Activated naive CD8-positive, alpha-beta T cell (primary cell): ENCODE data around the gene NEURL1B.

Experiments used
- H3K27ac Mint-ChIP-seq: one replicate; pipeline ENCODE4 v1.8.0; 2021; ENCODE audit warnings: mixed read lengths
- H3K27me3 Mint-ChIP-seq: one replicate; pipeline ENCODE4 v1.8.0; 2021; ENCODE audit warnings: mixed read lengths
- H3K36me3 Mint-ChIP-seq: one replicate; pipeline ENCODE4 v1.8.0; 2021; ENCODE audit warnings: mixed read lengths
- H3K4me1 Mint-ChIP-seq: one replicate; pipeline ENCODE4 v1.8.0; 2021; ENCODE audit warnings: low read depth, mixed read lengths
- H3K4me3 Mint-ChIP-seq: one replicate; pipeline ENCODE4 v1.8.0; 2021; ENCODE audit warnings: mild to moderate bottlenecking, mixed read lengths
- H3K9me3 Mint-ChIP-seq: one replicate; pipeline ENCODE4 v1.8.0; 2021; ENCODE audit warnings: low read depth, mixed read lengths

NEURL1B gene

DNA sequence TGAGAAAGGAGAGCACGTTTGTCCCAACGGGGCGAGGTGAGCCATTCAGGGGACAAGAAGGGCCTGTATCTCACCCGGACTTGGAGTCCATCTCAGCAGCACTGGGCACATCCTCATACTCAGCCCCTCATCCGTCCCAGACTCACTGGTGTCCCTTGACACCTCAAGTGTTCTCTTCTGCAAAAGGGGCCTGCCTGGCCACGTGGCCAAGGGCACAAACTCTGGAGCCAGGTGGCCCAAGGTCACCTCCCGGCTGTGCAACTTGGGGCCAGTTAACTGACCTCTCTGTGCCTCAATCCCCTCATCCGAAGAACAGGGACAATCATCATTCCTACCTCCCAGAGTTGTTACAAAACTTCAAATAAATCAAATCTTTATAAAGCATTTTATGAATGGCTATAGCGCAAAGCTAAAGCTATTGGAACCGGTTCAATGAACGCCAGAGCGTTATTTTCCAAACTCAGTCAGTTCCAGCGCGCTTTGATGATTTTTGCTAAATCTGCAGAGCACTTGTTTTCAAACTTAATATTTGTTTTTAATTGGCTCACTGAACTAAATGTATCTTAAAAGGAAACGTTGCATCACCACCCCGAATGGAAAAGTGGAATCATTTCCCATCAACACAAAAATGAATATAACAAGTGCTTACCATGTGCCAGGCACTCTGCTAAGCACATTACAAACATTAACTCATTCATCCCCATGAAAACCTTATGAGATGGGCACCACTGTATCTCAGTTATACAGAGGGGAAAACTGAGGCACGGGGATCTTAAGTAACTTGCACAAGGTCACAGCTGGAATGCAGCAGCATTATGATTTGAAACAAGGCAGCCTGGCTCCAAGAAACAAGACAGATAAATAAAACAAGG is 80.6 kb downstream of the NEURL1B start:
- Mint-ChIP-seq H3K4me1 (peaks cover 4% of the 10 kb centered on the region), H3K27me3 (no peaks in the 10 kb centered on the region), H3K36me3 (no peaks in the 10 kb centered on the region), H3K27ac (no peak overlapping the region), H3K4me3 (no peak overlapping the region), H3K9me3 (no peaks in the 10 kb centered on the region)

DNA sequence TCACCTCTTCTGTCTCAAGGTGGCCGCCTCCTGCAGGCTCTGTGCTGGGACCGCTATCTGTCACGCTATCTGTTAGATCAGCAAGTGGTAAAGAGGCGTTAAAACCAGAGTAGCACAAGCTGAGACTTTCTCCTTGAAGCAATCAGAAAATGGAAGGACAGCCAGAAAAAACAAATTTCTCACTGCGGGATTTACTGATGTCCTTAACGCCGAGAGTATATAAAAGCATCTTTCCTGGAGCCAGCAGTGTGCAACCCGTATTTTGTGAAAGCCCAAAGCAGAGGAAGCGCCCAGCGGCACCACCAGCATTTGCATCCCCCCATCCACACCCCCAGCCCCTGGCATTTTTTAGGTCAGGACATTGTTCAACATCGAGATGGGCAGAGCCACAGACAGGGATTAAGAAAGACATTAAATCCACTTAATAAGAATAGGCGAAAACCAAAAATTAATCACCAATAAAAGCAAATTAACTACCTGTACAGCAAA is 81.3 kb downstream of the NEURL1B start:
- no peaks in the 10 kb centered on the region for H3K36me3 Mint-ChIP-seq
- H3K27ac Mint-ChIP-seq: no peak overlapping the region
- no peaks in the 10 kb centered on the region for H3K4me1 Mint-ChIP-seq
- no peaks in the 10 kb centered on the region for H3K9me3 Mint-ChIP-seq
- no peaks in the 10 kb centered on the region for H3K27me3 Mint-ChIP-seq
- no peak overlapping the region for H3K4me3 Mint-ChIP-seq

DNA sequence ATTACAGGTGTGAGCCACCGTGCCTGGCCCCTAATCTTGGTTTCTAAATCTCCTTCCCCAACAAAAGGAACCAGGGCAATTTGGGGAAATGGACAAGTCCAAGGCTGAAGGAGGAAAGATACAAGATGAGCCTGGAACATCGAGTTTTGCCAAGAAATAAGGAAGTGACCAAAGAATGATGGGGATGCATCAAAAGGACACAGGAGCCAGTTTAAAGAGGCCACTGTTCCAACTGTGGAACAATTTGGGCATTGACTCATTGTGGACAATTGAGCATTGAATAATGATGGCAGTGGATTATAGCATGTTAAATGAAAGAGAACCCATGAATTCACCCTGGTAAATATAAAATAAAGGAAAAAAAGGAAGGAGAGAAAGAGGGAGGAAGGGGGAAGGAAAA is 82.4 kb downstream of the NEURL1B start:
- H3K4me1 Mint-ChIP-seq: no peaks in the 10 kb centered on the region
- H3K9me3 Mint-ChIP-seq: no peaks in the 10 kb centered on the region
- no peaks in the 10 kb centered on the region for H3K36me3 Mint-ChIP-seq
- no peaks in the 10 kb centered on the region for H3K27me3 Mint-ChIP-seq
- H3K4me3 Mint-ChIP-seq: no peak overlapping the region
- H3K27ac Mint-ChIP-seq: no peak overlapping the region

- Mint-ChIP-seq H3K36me3 (no peaks in the 10 kb centered on the region), H3K27me3 (no peaks in the 10 kb centered on the region), H3K9me3 (no peaks in the 10 kb centered on the region), H3K27ac (no peak overlapping the region), H3K4me1 (no peaks in the 10 kb centered on the region), H3K4me3 (no peak overlapping the region)
Observed at GRCh38 chr5:172724242-172725183, 83.5 kb downstream of the NEURL1B start.

DNA sequence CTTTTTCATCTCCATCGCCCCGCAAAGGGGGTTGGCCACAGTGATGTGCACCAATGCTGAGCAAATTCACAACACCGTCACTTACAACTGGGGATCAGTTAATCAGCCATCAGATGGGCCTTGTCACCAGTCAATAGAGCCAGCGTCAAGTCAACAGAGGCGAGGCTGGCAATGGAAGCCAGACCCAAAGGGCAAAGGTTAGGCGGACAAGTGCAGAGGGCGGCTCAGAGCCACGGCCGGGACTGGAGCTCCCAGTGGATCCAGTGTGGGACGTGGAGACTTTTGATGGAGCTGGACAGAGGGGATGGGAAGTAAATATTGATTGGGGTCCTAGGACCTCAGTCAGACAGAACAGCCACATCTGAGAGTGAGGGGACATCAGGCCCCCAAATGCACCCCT is 84.2 kb downstream of the NEURL1B start:
- Mint-ChIP-seq H3K4me3 (no peak overlapping the region), H3K36me3 (no peaks in the 10 kb centered on the region), H3K27me3 (no peaks in the 10 kb centered on the region), H3K27ac (no peak overlapping the region), H3K4me1 (no peaks in the 10 kb centered on the region), H3K9me3 (no peaks in the 10 kb centered on the region)

- no peaks in the 10 kb centered on the region for H3K9me3 Mint-ChIP-seq
- no peak overlapping the region for H3K4me3 Mint-ChIP-seq
- H3K27me3 Mint-ChIP-seq: no peaks in the 10 kb centered on the region
- H3K27ac Mint-ChIP-seq: no peak overlapping the region
- no peaks in the 10 kb centered on the region for H3K4me1 Mint-ChIP-seq
- H3K36me3 Mint-ChIP-seq: no peaks in the 10 kb centered on the region
Observed at GRCh38 chr5:172725785-172726184, 84.7 kb downstream of the NEURL1B start.

GRCh38 chr5:172726966-172727365 is 85.9 kb downstream of the NEURL1B start:
- no peaks in the 10 kb centered on the region for H3K36me3 Mint-ChIP-seq
- no peak overlapping the region for H3K27ac Mint-ChIP-seq
- no peaks in the 10 kb centered on the region for H3K9me3 Mint-ChIP-seq
- H3K4me3 Mint-ChIP-seq: no peak overlapping the region
- H3K27me3 Mint-ChIP-seq: no peaks in the 10 kb centered on the region
- H3K4me1 Mint-ChIP-seq: no peaks in the 10 kb centered on the region

- no peak overlapping the region for H3K27ac Mint-ChIP-seq
- no peaks in the 10 kb centered on the region for H3K4me1 Mint-ChIP-seq
- no peaks in the 10 kb centered on the region for H3K9me3 Mint-ChIP-seq
- no peaks in the 10 kb centered on the region for H3K27me3 Mint-ChIP-seq
- H3K4me3 Mint-ChIP-seq: no peak overlapping the region
- no peaks in the 10 kb centered on the region for H3K36me3 Mint-ChIP-seq
Observed at GRCh38 chr5:172727551-172727950, 86.5 kb downstream of the NEURL1B start.

- H3K36me3 Mint-ChIP-seq: no peaks in the 10 kb centered on the region
- no peak overlapping the region for H3K27ac Mint-ChIP-seq
- H3K9me3 Mint-ChIP-seq: no peaks in the 10 kb centered on the region
- no peaks in the 10 kb centered on the region for H3K4me1 Mint-ChIP-seq
- no peak overlapping the region for H3K4me3 Mint-ChIP-seq
- H3K27me3 Mint-ChIP-seq: no peaks in the 10 kb centered on the region
Observed at GRCh38 chr5:172728481-172729241, 87.6 kb downstream of the NEURL1B start.

GRCh38 chr5:172729588-172729987 is 88.5 kb downstream of the NEURL1B start:
- H3K9me3 Mint-ChIP-seq: no peaks in the 10 kb centered on the region
- H3K4me1 Mint-ChIP-seq: no peaks in the 10 kb centered on the region
- no peaks in the 10 kb centered on the region for H3K27me3 Mint-ChIP-seq

DNA sequence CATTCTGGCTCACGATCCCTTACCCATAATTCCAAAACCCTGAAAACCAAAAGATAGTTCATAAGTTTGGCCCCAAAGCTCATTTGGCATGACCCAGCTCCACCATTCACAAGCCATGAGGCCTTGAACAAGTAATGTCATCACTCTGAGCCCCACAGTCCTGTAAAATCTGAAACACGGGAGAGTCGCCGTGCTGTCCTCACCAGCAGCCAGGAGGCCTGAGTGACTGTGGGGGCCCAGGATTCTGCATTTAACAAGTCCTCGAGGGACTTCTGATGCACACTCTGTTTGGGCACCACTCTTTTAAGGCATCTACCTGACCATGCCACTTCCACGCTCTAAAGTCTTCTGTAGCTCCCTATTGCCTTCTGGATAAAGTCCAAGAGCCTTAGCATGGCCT is 89.2 kb downstream of the NEURL1B start:
- no peaks in the 10 kb centered on the region for H3K9me3 Mint-ChIP-seq

More at GRCh38 chr5:172729588-172729987, 88.5 kb downstream of the NEURL1B start:
- no peak overlapping the region for H3K27ac Mint-ChIP-seq
- no peaks in the 10 kb centered on the region for H3K36me3 Mint-ChIP-seq
- no peak overlapping the region for H3K4me3 Mint-ChIP-seq

GRCh38 chr5:172730981-172731679 is 90.1 kb downstream of the NEURL1B start:
- H3K9me3 Mint-ChIP-seq: no peaks in the 10 kb centered on the region
- no peak overlapping the region for H3K27ac Mint-ChIP-seq
- no peaks in the 10 kb centered on the region for H3K36me3 Mint-ChIP-seq
- no peaks in the 10 kb centered on the region for H3K27me3 Mint-ChIP-seq
- no peak overlapping the region for H3K4me3 Mint-ChIP-seq
- no peaks in the 10 kb centered on the region for H3K4me1 Mint-ChIP-seq

More for the DNA sequence above, 89.2 kb downstream of the NEURL1B start:
- Mint-ChIP-seq H3K27me3 (no peaks in the 10 kb centered on the region), H3K4me3 (no peak overlapping the region), H3K4me1 (no peaks in the 10 kb centered on the region), H3K36me3 (no peaks in the 10 kb centered on the region), H3K27ac (no peak overlapping the region)

GRCh38 chr5:172731680-172732074 is 90.6 kb downstream of the NEURL1B start:
- no peak overlapping the region for H3K4me3 Mint-ChIP-seq
- H3K27ac Mint-ChIP-seq: no peak overlapping the region
- H3K9me3 Mint-ChIP-seq: no peaks in the 10 kb centered on the region
- no peaks in the 10 kb centered on the region for H3K4me1 Mint-ChIP-seq
- no peaks in the 10 kb centered on the region for H3K36me3 Mint-ChIP-seq
- H3K27me3 Mint-ChIP-seq: no peaks in the 10 kb centered on the region

DNA sequence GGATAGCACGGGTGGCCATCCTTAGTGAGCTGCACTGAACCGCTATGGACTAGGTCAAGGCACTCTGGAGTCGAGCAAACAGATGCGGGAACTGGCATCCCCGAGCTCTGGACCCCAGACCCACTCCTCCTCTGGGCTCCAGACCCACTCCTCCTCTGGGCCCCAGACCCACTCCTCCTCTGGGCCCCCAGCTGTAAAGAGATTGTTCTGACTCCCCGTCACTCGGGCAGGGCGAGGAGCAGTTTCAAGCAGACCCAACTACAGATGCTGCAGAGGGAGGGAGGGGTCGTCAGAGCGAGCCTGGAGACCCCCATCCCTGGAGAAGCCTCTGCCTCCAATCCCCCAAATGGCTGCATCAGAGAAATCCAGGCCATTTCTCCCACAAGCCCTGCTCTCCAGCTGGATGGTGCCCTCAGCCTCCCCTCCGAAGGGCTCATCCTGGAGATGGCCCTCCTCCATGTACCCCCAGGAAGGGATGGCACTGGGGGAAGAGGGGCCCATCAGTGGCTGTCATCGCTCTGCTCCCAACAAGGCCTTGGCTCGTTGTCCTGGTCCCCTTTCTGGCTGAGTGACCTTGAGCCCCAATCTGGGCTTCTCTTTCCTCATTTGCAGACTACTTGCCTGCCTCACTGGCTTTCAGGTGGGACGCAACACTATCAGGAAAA is 91.3 kb downstream of the NEURL1B start:
- Mint-ChIP-seq H3K36me3 (no peaks in the 10 kb centered on the region), H3K27ac (no peak overlapping the region), H3K4me1 (no peaks in the 10 kb centered on the region), H3K4me3 (no peak overlapping the region), H3K9me3 (no peaks in the 10 kb centered on the region), H3K27me3 (no peaks in the 10 kb centered on the region)
